ENCODE data around the gene PSEN2. TPM values are rescaled to one million over a fixed set of nuclear protein-coding genes. Genes with fewer than 3 reads are reported as not detected.

The PSEN2 gene
- total and polyA plus RNA-seq, 9 of the 15 experiments (the other 6 are each of a cell fraction or from before 2014, with no cell fraction given), result 2.3 to 21.5 (median 13.7) TPM

DNA sequence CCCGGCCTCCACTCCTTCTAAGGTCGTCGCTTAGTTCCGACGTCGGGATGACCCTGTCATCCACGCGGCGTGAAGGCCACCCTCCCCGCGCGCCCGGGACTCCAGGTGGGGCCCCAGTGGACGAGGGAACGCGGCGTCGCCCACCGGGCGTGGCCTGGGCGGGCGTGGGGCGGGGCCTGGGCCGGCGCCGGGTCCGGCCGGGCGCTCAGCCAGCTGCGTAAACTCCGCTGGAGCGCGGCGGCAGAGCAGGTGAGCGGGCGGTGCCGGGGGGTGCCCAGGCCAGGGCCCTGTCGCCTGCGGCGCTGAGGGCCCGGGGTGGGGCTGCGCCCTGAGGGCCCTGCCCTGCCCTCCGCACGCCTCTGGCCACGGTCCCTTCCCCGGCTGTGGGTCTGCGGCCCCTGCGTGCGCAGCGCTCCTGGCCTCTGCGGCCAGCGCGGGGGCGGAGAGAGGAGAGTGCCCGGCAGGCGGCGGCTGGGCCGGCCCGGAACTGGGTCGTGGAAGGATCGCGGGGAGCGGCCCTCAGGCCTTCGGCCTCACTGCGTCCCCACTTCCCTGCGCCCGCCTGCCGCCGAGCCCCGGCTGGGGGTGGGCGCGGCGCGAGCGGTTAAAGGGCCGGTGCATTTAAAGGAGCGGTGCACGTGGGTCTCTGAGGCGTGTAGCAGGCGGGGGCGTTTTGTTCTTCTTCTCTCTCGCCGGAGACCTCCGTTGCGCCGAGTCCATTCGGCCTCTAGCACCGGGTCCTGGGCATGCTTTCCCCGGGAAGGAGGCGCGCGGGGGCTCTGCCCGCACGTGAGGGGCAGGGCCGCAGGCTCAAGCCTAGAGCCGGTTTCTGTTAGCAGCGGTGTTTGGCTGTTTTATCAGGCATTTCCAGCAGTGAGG is at the start of gene PSEN2 (continued):
- 0 out of 2 replicates have a peak, but pooled peaks have one; percentile 41 for TF ChIP-seq ZNF175 (CRISPR knock-in tag; IDR thresholded peaks at IDR 0.05; ENCODE audit: low read depth)
- TF ChIP-seq ASH1L (IDR thresholded peaks at IDR 0.05; ENCODE audit: borderline replicate concordance, low read depth, partially characterized antibody), result no peak
- TF ChIP-seq, protein P1, sequence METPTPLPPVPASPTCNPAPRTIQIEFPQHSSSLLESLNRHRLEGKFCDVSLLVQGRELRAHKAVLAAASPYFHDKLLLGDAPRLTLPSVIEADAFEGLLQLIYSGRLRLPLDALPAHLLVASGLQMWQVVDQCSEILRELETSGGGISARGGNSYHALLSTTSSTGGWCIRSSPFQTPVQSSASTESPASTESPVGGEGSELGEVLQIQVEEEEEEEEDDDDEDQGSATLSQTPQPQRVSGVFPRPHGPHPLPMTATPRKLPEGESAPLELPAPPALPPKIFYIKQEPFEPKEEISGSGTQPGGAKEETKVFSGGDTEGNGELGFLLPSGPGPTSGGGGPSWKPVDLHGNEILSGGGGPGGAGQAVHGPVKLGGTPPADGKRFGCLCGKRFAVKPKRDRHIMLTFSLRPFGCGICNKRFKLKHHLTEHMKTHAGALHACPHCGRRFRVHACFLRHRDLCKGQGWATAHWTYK (CRISPR knock-in tag; IDR thresholded peaks at IDR 0.05), result peak; percentile 28; the same call in 1 of the 2 replicates
- TF ChIP-seq, protein P2, sequence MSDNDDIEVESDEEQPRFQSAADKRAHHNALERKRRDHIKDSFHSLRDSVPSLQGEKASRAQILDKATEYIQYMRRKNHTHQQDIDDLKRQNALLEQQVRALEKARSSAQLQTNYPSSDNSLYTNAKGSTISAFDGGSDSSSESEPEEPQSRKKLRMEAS (CRISPR knock-in tag; IDR thresholded peaks at IDR 0.05), result peak; percentile 77
- TF ChIP-seq, protein P3, sequence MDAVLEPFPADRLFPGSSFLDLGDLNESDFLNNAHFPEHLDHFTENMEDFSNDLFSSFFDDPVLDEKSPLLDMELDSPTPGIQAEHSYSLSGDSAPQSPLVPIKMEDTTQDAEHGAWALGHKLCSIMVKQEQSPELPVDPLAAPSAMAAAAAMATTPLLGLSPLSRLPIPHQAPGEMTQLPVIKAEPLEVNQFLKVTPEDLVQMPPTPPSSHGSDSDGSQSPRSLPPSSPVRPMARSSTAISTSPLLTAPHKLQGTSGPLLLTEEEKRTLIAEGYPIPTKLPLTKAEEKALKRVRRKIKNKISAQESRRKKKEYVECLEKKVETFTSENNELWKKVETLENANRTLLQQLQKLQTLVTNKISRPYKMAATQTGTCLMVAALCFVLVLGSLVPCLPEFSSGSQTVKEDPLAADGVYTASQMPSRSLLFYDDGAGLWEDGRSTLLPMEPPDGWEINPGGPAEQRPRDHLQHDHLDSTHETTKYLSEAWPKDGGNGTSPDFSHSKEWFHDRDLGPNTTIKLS (IDR thresholded peaks at IDR 0.05; ENCODE audit: borderline replicate concordance, low read depth), result peak; percentile 48; the same call in 1 of the 2 replicates
- TF ChIP-seq KHSRP (IDR thresholded peaks at IDR 0.05), result no peak
